Measurements from ENCODE around the gene SHFL. TPM values are rescaled to one million over a fixed set of nuclear protein-coding genes. Genes with fewer than 3 reads are reported as not detected.

Gene SHFL
- total RNA-seq, result 8.2 TPM
- long read RNA-seq, transcript C19orf66-201 (8 exons, 2,117 nt), result major isoform, 7 of 17 reads
- long read RNA-seq, partial matches to known transcripts, result 1 of 17 reads
- long read RNA-seq, other reads (novel, unspliced or antisense), result 5 of 17 reads

GRCh38 chr19:10085641-10086590, at the start of gene SHFL:
TSS of gene SHFL (plus strand) at chr19:10086317. CDS start at chr19:10086428, 111 bp downstream.
- ATAC-seq (peak; percentile 96), DNase-seq (peak; percentile 87)
- intact Hi-C loops (cut with micrococcal nuclease), result no loop called here

GRCh38 chr19:10036601-10037071, 49.5 kb upstream of the SHFL start:
- no peak for DNase-seq
- intact Hi-C loops (cut with micrococcal nuclease), result no loop called here
- ATAC-seq, result no peak

GRCh38 chr19:10037367-10037766, 48.8 kb upstream of the SHFL start:
- no peak for DNase-seq
- no peak for ATAC-seq
- intact Hi-C loops (cut with micrococcal nuclease), result no loop called here

GRCh38 chr19:10037809-10038208, 48.3 kb upstream of the SHFL start:
- DNase-seq (no peak), ATAC-seq (no peak)
- intact Hi-C loops (cut with micrococcal nuclease), result no loop called here

- intact Hi-C loops (cut with micrococcal nuclease), result no loop called here
- ATAC-seq, result no peak
Measured at GRCh38 chr19:10043286-10043927, 42.7 kb upstream of the SHFL start.

GRCh38 chr19:10044390-10044789, 41.7 kb upstream of the SHFL start:
- ATAC-seq (no peak), DNase-seq (no peak)
- intact Hi-C loops (cut with micrococcal nuclease), result no loop called here

More at GRCh38 chr19:10043286-10043927, 42.7 kb upstream of the SHFL start:
- DNase-seq, result no peak

- no peak for ATAC-seq
- DNase-seq, result no peak
- intact Hi-C loops (cut with micrococcal nuclease), result no loop called here
Measured at GRCh38 chr19:10045371-10045770, 40.7 kb upstream of the SHFL start.

- DNase-seq (no peak), ATAC-seq (no peak)
- intact Hi-C loops (cut with micrococcal nuclease), result no loop called here
Measured at GRCh38 chr19:10049626-10050025, 36.5 kb upstream of the SHFL start.

- intact Hi-C loops (cut with micrococcal nuclease), result no loop called here
- DNase-seq (no peak), ATAC-seq (no peak)
Measured at GRCh38 chr19:10052602-10053360, 33.3 kb upstream of the SHFL start.

- no peak for ATAC-seq
- intact Hi-C loops (cut with micrococcal nuclease), result no loop called here
- no peak for DNase-seq
Measured at GRCh38 chr19:10061717-10062310, 24.3 kb upstream of the SHFL start.

- no peak for DNase-seq
- intact Hi-C loops (cut with micrococcal nuclease), result no loop called here
- ATAC-seq, result no peak
Measured at GRCh38 chr19:10068205-10068604, 17.9 kb upstream of the SHFL start.

- no peak for DNase-seq
- no peak for ATAC-seq
- intact Hi-C loops (cut with micrococcal nuclease), result no loop called here
Measured at GRCh38 chr19:10069046-10069445, 17.1 kb upstream of the SHFL start.

- no peak for ATAC-seq
Measured at GRCh38 chr19:10070730-10071446, 15.2 kb upstream of the SHFL start.

GRCh38 chr19:10074153-10074552, 12.0 kb upstream of the SHFL start:
- ATAC-seq (no peak), DNase-seq (no peak)
- intact Hi-C loops (cut with micrococcal nuclease), result no loop called here

More at GRCh38 chr19:10070730-10071446, 15.2 kb upstream of the SHFL start:
- intact Hi-C loops (cut with micrococcal nuclease), result no loop called here
- DNase-seq, result no peak

GRCh38 chr19:10076535-10076934, 9.6 kb upstream of the SHFL start:
- ATAC-seq (no peak), DNase-seq (no peak)
- intact Hi-C loops (cut with micrococcal nuclease), result no loop called here

GRCh38 chr19:10078329-10078728, 7.8 kb upstream of the SHFL start:
- DNase-seq (no peak), ATAC-seq (no peak)
- intact Hi-C loops (cut with micrococcal nuclease), result no loop called here

- ATAC-seq (no peak), DNase-seq (no peak)
- intact Hi-C loops (cut with micrococcal nuclease), result no loop called here
Measured at GRCh38 chr19:10079031-10079453, 7.1 kb upstream of the SHFL start.

- ATAC-seq, result no peak
- intact Hi-C loops (cut with micrococcal nuclease), result no loop called here
- no peak for DNase-seq
Measured at GRCh38 chr19:10083911-10084310, 2.2 kb upstream of the SHFL start.
